ENCODE measurements around the gene LYPLA2. TPM values are rescaled to one million over a fixed set of nuclear protein-coding genes. Genes with fewer than 3 reads are reported as not detected.
A peak's percentile ranks its signal among the peaks of the same experiment; 100 is the strongest.

LYPLA2 gene
- total RNA-seq: 10 to 100 TPM; 28.1 to 69.8 (median 32.6) TPM
- long read RNA-seq, transcript LYPLA2-205 (10 exons, 1,810 nt): major isoform, 9 of 15 reads
- long read RNA-seq, partial matches to known transcripts: 2 of 15 reads
- long read RNA-seq, other reads (novel, unspliced or antisense): 3 of 15 reads

GRCh38 chr1:23790696-23791515 lies at the start of gene LYPLA2:
Gene LYPLA2 (plus strand): TSS chr1:23791145. CDS start chr1:23792683, 1,538 bp downstream.
- DNase-seq: peak; percentile 95
- Histone ChIP-seq H3K9me3 (peaks cover 0 to 2% (median 0%) of the 10 kb centered on the region in 4 donors), H3K4me1 (peaks cover 0 to 4% (median 0%) of the 10 kb centered on the region in 4 donors), H3K36me3 (peaks cover 0 to 32% (median 12%) of the 10 kb centered on the region in 4 donors), H3K4me3 (peak within 1 kb of the TSS; percentile 64 to 80 (median 65)), H3K27me3 (no peaks in the 10 kb centered on the region), H3K27ac (peak within 1 kb of the TSS in 2 of 3 donors; percentile 38 to 65)
- peak; percentile 47 for TF ChIP-seq POLR2A (IDR thresholded peaks at IDR 0.05)
- TF ChIP-seq, protein P1, sequence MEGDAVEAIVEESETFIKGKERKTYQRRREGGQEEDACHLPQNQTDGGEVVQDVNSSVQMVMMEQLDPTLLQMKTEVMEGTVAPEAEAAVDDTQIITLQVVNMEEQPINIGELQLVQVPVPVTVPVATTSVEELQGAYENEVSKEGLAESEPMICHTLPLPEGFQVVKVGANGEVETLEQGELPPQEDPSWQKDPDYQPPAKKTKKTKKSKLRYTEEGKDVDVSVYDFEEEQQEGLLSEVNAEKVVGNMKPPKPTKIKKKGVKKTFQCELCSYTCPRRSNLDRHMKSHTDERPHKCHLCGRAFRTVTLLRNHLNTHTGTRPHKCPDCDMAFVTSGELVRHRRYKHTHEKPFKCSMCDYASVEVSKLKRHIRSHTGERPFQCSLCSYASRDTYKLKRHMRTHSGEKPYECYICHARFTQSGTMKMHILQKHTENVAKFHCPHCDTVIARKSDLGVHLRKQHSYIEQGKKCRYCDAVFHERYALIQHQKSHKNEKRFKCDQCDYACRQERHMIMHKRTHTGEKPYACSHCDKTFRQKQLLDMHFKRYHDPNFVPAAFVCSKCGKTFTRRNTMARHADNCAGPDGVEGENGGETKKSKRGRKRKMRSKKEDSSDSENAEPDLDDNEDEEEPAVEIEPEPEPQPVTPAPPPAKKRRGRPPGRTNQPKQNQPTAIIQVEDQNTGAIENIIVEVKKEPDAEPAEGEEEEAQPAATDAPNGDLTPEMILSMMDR (IDR thresholded peaks at IDR 0.05): no peak
- ATAC-seq: peak; percentile 81 to 91 (median 87)
- WGBS (ENCODE audit: insufficient coverage, low coverage, low lambda C conversion rate, missing lambda C conversion rate): 1% methylated on average over 44 of the region's 47 CpGs
- intact Hi-C loops (cut with DNase I): no loop called here

DNA sequence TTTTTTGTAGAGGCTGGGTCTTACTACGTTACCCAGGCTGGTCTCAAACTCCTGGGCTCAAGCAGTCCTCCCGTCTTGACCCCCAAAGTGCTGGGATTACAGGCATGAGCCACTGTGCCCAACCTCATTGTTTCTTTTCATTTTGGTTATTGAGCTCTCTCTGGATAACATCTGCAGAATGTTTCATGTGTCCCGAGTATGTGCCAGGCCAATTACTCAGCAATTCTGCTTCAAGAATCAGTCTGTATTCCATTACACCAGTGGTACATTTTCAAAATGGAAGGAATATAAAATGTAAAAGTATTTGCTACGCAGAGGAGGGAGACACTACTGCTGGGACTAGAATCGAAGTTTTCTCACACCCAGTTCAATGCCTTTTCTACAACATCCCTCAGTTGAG lies 49.3 kb upstream of the LYPLA2 start:
- DNase-seq (no peak), ATAC-seq (no peak)
- H3K27ac ChIP-seq: no peak overlapping the region
- H3K4me1 ChIP-seq: peaks cover 0 to 26% (median 6%) of the 10 kb centered on the region in 4 donors
- no peaks in the 10 kb centered on the region for H3K9me3 ChIP-seq
- 89% methylated on average over 5 of the region's 5 CpGs for WGBS (ENCODE audit: insufficient coverage, low coverage, low lambda C conversion rate, missing lambda C conversion rate)
- no peak for TF ChIP-seq POLR2A (IDR thresholded peaks at IDR 0.05)
- TF ChIP-seq, protein P1 (IDR thresholded peaks at IDR 0.05): no peak
- H3K27me3 ChIP-seq: no peaks in the 10 kb centered on the region
- no peak overlapping the region for H3K4me3 ChIP-seq
- H3K36me3 ChIP-seq: no peaks in the 10 kb centered on the region
- intact Hi-C loops (cut with DNase I): loop anchor here in 1 of 2 donors (10.0 kb wide), 1 partner anchor 47 kb away; the partner anchor contains the start of gene RPL11

DNA sequence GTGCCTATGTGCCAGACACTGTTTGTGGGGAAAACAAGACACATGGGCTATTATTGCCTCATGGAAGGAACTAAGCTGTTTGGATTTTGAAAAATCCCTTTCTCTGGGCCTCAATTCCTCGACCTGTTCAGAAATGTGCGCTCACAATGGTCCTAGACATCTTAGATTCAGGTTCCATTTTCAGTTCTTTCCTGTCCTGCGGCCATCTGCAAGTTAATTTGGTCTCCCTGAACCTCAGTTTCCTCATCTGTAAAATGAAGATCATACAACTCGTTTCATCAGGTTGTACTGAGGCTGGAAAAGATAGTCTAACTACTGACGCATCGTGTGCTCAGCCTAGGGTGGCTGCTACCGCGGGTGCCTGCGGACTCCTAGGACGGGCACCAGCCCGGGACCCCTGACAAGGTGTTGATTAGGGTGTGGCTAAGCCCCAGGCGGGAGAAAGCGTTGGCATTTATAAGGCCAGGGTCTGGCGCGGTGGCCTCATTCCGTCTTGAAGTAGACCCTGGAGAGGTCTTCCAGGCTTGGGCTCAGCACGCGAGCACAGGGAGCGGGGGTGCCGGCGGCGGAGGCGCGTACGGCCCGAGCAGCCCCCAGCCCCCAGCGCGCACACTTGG lies 48.2 kb upstream of the LYPLA2 start:
- H3K36me3 ChIP-seq: peaks cover 0 to 2% (median 0%) of the 10 kb centered on the region in 4 donors
- intact Hi-C loops (cut with DNase I): loop anchor here in 1 of 2 donors (10.0 kb wide), 1 partner anchor 48 kb away; the partner anchor contains the start of gene RPL11
- H3K9me3 ChIP-seq: no peaks in the 10 kb centered on the region
- WGBS (ENCODE audit: insufficient coverage, low coverage, low lambda C conversion rate, missing lambda C conversion rate): 42% methylated on average over 6 of the region's 28 CpGs
- H3K4me1 ChIP-seq: peaks cover 0 to 38% (median 6%) of the 10 kb centered on the region in 4 donors
- H3K27ac ChIP-seq: peak overlapping the region; percentile 88 to 94 (median 92)
- TF ChIP-seq, protein P1 (IDR thresholded peaks at IDR 0.05): no peak
- no peak for TF ChIP-seq POLR2A (IDR thresholded peaks at IDR 0.05)
- DNase-seq (no peak), ATAC-seq (peak; percentile 3 to 19 (median 14))
- H3K4me3 ChIP-seq: peak overlapping the region; percentile 98 to 100 (median 100)
- no peaks in the 10 kb centered on the region for H3K27me3 ChIP-seq

DNA sequence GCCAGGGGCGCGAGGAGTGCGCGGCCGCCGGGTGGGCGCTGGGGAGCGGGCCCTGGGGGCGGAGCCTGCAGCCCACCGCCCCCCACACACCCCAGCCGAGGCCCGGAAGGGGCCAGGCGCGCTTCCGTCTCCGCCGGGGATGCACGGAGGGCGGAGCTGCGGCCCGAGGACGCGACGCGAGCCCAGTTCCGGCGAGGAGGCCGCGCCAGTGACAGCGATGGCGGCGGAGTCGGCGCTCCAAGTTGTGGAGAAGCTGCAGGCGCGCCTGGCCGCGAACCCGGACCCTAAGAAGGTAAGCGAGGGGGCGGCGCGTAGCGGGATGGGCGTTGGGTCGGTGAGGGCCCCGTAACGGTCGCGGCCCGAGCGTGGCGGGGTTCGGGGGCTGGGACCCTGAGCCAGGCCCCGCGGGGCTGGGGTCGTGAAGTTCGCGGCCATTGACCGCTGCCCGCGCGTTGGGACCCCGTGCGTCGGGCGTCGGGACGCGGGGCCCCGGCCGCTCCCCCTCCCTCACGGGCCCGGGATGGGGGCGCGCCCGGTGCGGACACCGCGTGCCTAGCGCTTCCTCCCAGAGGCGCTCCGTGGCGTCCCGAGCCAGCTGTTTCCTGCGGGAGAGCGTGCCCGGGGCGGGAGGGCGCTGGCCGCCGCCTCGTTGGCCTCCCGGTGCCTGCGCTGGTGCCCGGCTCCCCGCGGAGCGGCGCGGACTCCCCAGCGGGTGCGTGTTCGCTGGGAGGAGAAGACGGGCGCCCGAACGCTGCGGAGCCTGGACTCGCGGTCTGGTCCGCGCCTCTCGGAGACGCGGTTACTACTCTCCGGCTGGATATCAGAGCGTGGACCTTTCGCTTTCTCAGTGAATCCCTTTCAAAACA lies 47.4 kb upstream of the LYPLA2 start, which contains the start of gene ELOA:
Gene ELOA, plus strand, starts transcription at position 185 of the 866 bp plus-strand sequence. Its CDS starts 33 bp downstream, at position 218.
- H3K4me3 ChIP-seq: peak within 1 kb of the TSS; percentile 98 to 100 (median 100)
- H3K36me3 ChIP-seq: peaks cover 0 to 2% (median 0%) of the 10 kb centered on the region in 4 donors
- H3K27me3 ChIP-seq: no peaks in the 10 kb centered on the region
- intact Hi-C loops (cut with DNase I): loop anchor here in 1 of 2 donors (10.0 kb wide), 1 partner anchor 49 kb away; the partner anchor contains the start of gene RPL11
- TF ChIP-seq POLR2A (IDR thresholded peaks at IDR 0.05): peak; percentile 85
- TF ChIP-seq, protein P1 (IDR thresholded peaks at IDR 0.05): no peak
- ATAC-seq (peak; percentile 86 to 93 (median 92)), DNase-seq (peak; percentile 82 to 87 (median 85))
- H3K27ac ChIP-seq: peak within 1 kb of the TSS; percentile 88 to 94 (median 92)
- no peaks in the 10 kb centered on the region for H3K9me3 ChIP-seq
- H3K4me1 ChIP-seq: peaks cover 0 to 41% (median 6%) of the 10 kb centered on the region in 4 donors
- no CpG with 5 or more reads among the region's 119 CpGs for WGBS (ENCODE audit: insufficient coverage, low coverage, low lambda C conversion rate, missing lambda C conversion rate)

All from right lobe of liver (tissue), 6 donors.